SK-N-SH (cell line): Measurements from ENCODE around the gene ADGRB2.

Experiments used
- CTCF ChIP-seq: fragments of 200-600 bp; sonication (generic); IDR thresholded peaks from 2 replicates; pipeline ENCODE4 v1.6.1; 2017; ENCODE audit warnings: antibody characterized with exemption, mild to moderate bottlenecking, moderate library complexity
- FOXJ3 ChIP-seq: sonication (generic); formaldehyde crosslinking; IDR thresholded peaks from 2 replicates; pipeline ENCODE4 v1.5.1; 2020; ENCODE audit warnings: mild to moderate bottlenecking, missing genetic modification reagents
- NRF1 ChIP-seq: IDR thresholded peaks from 2 replicates; pipeline ENCODE4 v1.6.1; 2012; ENCODE audit warnings: low read depth, mild to moderate bottlenecking, low read length
- RXRA ChIP-seq: IDR thresholded peaks from 2 replicates; pipeline ENCODE4 v1.4.0; 2012; ENCODE audit warnings: low read depth, mild to moderate bottlenecking, borderline replicate concordance

DNA sequence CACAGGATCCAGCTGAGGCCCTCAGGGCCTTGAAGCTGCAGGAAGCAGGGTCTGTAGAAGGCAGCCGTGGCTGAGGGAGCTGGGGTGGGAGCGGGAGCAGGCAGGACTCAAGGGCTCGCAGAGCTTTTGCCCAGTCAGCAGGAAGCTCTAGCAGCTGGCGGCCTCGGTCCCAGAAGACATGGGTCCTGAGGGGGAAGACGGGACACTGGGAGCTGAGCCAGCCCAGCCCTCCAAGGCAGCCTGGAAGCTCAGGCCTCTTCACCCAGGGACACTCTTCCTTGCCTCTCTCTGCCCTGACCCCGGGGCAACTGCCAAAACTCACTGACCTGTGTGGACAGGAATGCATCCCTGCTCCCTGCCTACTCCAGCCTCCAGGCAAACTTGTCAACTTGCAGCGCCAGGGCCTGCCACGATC, 8.9 kb downstream of the ADGRB2 start:
- TF ChIP-seq CTCF (no peak), FOXJ3 (CRISPR knock-in tag) (peak; percentile 12; the same call in 1 of the 2 replicates), NRF1 (no peak), RXRA (peak; percentile 64; the same call in 1 of the 2 replicates)
